HCT116 (cell line): ENCODE data around the gene HORMAD2. TPM values are rescaled to one million over a fixed set of nuclear protein-coding genes. Genes with fewer than 3 reads are reported as not detected.
A peak's percentile ranks its signal among the peaks of the same experiment; 100 is the strongest.

Experiments
- ATAC-seq: fragments of 200-7000 bp; cut with Tn5 transposase; 2 replicates; pipeline ENCODE4 v1.9.1; 2020; ENCODE audit warnings: mild to moderate bottlenecking, moderate library complexity
- BruUV-seq: library from RNA; stranded (reverse); fragments of 400-500 nt; replicated peaks from 2 replicates; lab custom pipeline; 2021; lab: Mats Ljungman, UMichigan
- CTCF ChIA-PET: fragments of 300-600 bp; sonication (Branson Sonifier 250); formaldehyde crosslinking; loops from one replicate; lab custom pipeline; 2021; ENCODE audit warnings: antibody characterized with exemption; lab: Charles Lee
- POLR2A ChIA-PET: fragments of 300-600, 350-600 bp; sonication (Branson Sonifier 250); formaldehyde crosslinking; loops from one replicate; lab custom pipeline; 2021; ENCODE audit warnings: antibody characterized with exemption; lab: Charles Lee
- RAD21 ChIA-PET, 2 experiments: fragments of 300-600 bp; sonication (Branson Sonifier 250); formaldehyde crosslinking; loops; one replicate each; lab custom pipeline; 2023; ENCODE audit warnings: low total read pairs in 2 of 2; ENCODE audit not compliant: uncharacterized antibody in 2 of 2, unreplicated experiment in 2 of 2, low non-redundant PET in 1 of 2; lab: Charles Lee
- DNase-seq: peaks from one replicate; pipeline ENCODE4 v3.0.0-alpha.2; 2010; ENCODE audit warnings: low read depth, low spot score
- H2AFZ ChIP-seq: fragments of 200-600 bp; shearing (Covaris generic), sonication (generic); 2 replicates; pipeline ENCODE4 v1.6.1; 2017; ENCODE audit warnings: low read depth, mixed run types, mixed read lengths, antibody characterized with exemption, low read length; ENCODE audit not compliant: poor library complexity, severe bottlenecking
- H3K27ac ChIP-seq: 2 replicates; pipeline ENCODE4 v1.5.1; 2012; ENCODE audit warnings: low read depth, low read length
- H3K27me3 ChIP-seq: fragments of 200-600 bp; sonication (generic); 2 replicates; pipeline ENCODE4 v1.6.1; 2016; ENCODE audit warnings: mixed run types, low read length, mixed read lengths; ENCODE audit not compliant: insufficient read depth
- H3K36me3 ChIP-seq, 2 experiments: fragments of 200-500 bp in 1 of 2; fragments of 200-600 bp in 1 of 2; sonication (Bioruptor generic) in 1 of 2; sonication (generic) in 1 of 2; 2 replicates each; pipeline versions ENCODE4 v1.5.1 to v1.6.1; 2014 to 2016; ENCODE audit warnings: low read length in 2 of 2, inconsistent platforms in 1 of 2, mixed read lengths in 1 of 2, mixed run types in 1 of 2; ENCODE audit not compliant: insufficient read depth in 2 of 2, control insufficient read depth in 1 of 2
- H3K4me1 ChIP-seq, 2 experiments: fragments of 200-600 bp in 1 of 2; sonication (generic) in 1 of 2; 2 replicates each; pipeline versions ENCODE4 v1.5.1 to v1.6.1; 2012 to 2017; ENCODE audit warnings: low read length in 2 of 2, inconsistent platforms in 1 of 2, mild to moderate bottlenecking in 1 of 2, mixed read lengths in 1 of 2, mixed run types in 1 of 2, moderate library complexity in 1 of 2; ENCODE audit not compliant: insufficient read depth in 2 of 2, control insufficient read depth in 1 of 2
- H3K4me2 ChIP-seq: fragments of 200-600 bp; sonication (generic); 2 replicates; pipeline ENCODE4 v1.6.1; 2017; ENCODE audit warnings: mixed run types, low read length, mixed read lengths
- H3K4me3 ChIP-seq, 2 experiments: fragments of 200-600 bp in 1 of 2; sonication (generic) in 1 of 2; replicated peaks in 1 of 2; 2 replicates each; pipeline ENCODE4 v1.5.1; 2011 to 2016; ENCODE audit warnings: low read length in 2 of 2, control low read depth in 1 of 2, low read depth in 1 of 2, mild to moderate bottlenecking in 1 of 2, mixed read lengths in 1 of 2, mixed run types in 1 of 2
- H3K79me2 ChIP-seq: fragments of 200-600 bp; sonication (generic); 2 replicates; pipeline ENCODE4 v1.6.1; 2017; ENCODE audit warnings: mild to moderate bottlenecking, mixed run types, low read length, moderate library complexity, mixed read lengths; ENCODE audit not compliant: insufficient read depth
- H3K9ac ChIP-seq: fragments of 200-600 bp; sonication (generic); 2 replicates; pipeline ENCODE4 v1.6.1; 2016; ENCODE audit warnings: low read length, mixed read lengths
- H3K9me2 ChIP-seq: fragments of 200-600 bp; sonication (generic), shearing (Covaris generic); 2 replicates; pipeline ENCODE4 v1.6.1; 2017; ENCODE audit warnings: mixed run types, mild to moderate bottlenecking, moderate library complexity; ENCODE audit not compliant: insufficient read depth
- H3K9me3 ChIP-seq, 2 experiments: fragments of 200-500 bp in 1 of 2; fragments of 200-600 bp in 1 of 2; sonication (Bioruptor generic) in 1 of 2; sonication (generic) in 1 of 2; 2 replicates each; pipeline ENCODE4 v1.6.1; 2014 to 2017; ENCODE audit warnings: low read length in 2 of 2, mixed read lengths in 2 of 2, inconsistent platforms in 1 of 2, low read depth in 1 of 2, mild to moderate bottlenecking in 1 of 2, mixed run types in 1 of 2, moderate library complexity in 1 of 2; ENCODE audit not compliant: control insufficient read depth in 1 of 2, insufficient read depth in 1 of 2
- H4K20me1 ChIP-seq: fragments of 200-600 bp; sonication (generic), shearing (Covaris generic); 2 replicates; pipeline ENCODE4 v1.6.1; 2017; ENCODE audit warnings: mixed run types, mild to moderate bottlenecking, moderate library complexity; ENCODE audit not compliant: insufficient read depth
- ATF3 ChIP-seq: IDR thresholded peaks from 2 replicates; pipeline ENCODE4 v1.6.1; 2012
- CBX3 ChIP-seq: IDR thresholded peaks from 2 replicates; pipeline ENCODE4 v1.6.1; 2012; ENCODE audit warnings: low read depth
- CEBPB ChIP-seq: IDR thresholded peaks from 2 replicates; pipeline ENCODE4 v1.6.1; 2012; ENCODE audit warnings: low read depth
- EGR1 ChIP-seq: IDR thresholded peaks from 2 replicates; pipeline ENCODE4 v1.6.1; 2012; ENCODE audit warnings: low read depth
- ELF1 ChIP-seq: IDR thresholded peaks from 2 replicates; pipeline ENCODE4 v1.6.1; 2012; ENCODE audit warnings: low read depth, borderline replicate concordance
- EZH2 ChIP-seq: fragments of 200-600 bp; sonication (generic); IDR thresholded peaks from 2 replicates; pipeline ENCODE4 v1.6.1; 2017; ENCODE audit warnings: antibody characterized with exemption, mixed run types
- EZH2phosphoT487 ChIP-seq: fragments of 200-600 bp; IDR thresholded peaks from 2 replicates; pipeline ENCODE4 v1.6.1; 2018; ENCODE audit warnings: antibody characterized with exemption, borderline replicate concordance
- FOSL1 ChIP-seq: IDR thresholded peaks from 2 replicates; pipeline ENCODE4 v1.6.1; 2012; ENCODE audit warnings: low read depth
- MAX ChIP-seq: IDR thresholded peaks from 2 replicates; pipeline ENCODE4 v1.6.1; 2012
- POLR2A ChIP-seq: IDR thresholded peaks from 2 replicates; pipeline ENCODE4 v1.7.0; 2011; ENCODE audit warnings: borderline replicate concordance; ENCODE audit not compliant: insufficient read depth, insufficient read length; ENCODE audit errors: extremely low read depth
- POLR2AphosphoS5 ChIP-seq: IDR thresholded peaks from 2 replicates; pipeline ENCODE4 v1.6.1; 2011; ENCODE audit warnings: mild to moderate bottlenecking, low read depth, low read length, moderate library complexity
- RAD21 ChIP-seq: IDR thresholded peaks from 2 replicates; pipeline ENCODE4 v1.6.1; 2012; ENCODE audit warnings: low read depth, mild to moderate bottlenecking
- SRF ChIP-seq: IDR thresholded peaks from 2 replicates; pipeline ENCODE4 v1.6.1; 2012; ENCODE audit warnings: low read depth
- YY1 ChIP-seq: IDR thresholded peaks from 2 replicates; pipeline ENCODE4 v1.6.1; 2011; ENCODE audit warnings: low read length, low read depth, moderate library complexity, mild to moderate bottlenecking; ENCODE audit not compliant: insufficient replicate concordance; ENCODE audit errors: extremely low read depth
- ZBTB33 ChIP-seq: IDR thresholded peaks from 2 replicates; pipeline ENCODE4 v1.6.1; 2011; ENCODE audit warnings: mild to moderate bottlenecking, low read length, moderate library complexity; ENCODE audit not compliant: insufficient replicate concordance; ENCODE audit errors: extremely low read depth
- ZFX ChIP-seq: fragments of 450-650 bp; IDR thresholded peaks from 2 replicates; pipeline ENCODE4 v1.6.1; 2017
- ZNF274 ChIP-seq: fragments of 200-500 bp; sonication (Bioruptor generic); IDR thresholded peaks from 2 replicates; pipeline ENCODE4 v1.6.1; 2014; ENCODE audit warnings: mild to moderate bottlenecking, low read depth, low read length, inconsistent platforms
- intact Hi-C: fragments of 100-400 bp; cut with micrococcal nuclease; formaldehyde crosslinking; loops from 2 replicates; pipeline ENCODE4 v1.10.0; 2022
- total RNA-seq: library from RNA; stranded (reverse); gene quantifications from one replicate; pipeline ENCODE4 v1.2.1, GENCODE V29; 2021; ENCODE audit not compliant: unreplicated experiment
- TF ChIP-seq, protein P1 (sequence below): IDR thresholded peaks from 2 replicates; pipeline ENCODE4 v1.6.1; 2012; ENCODE audit warnings: low read depth

Gene HORMAD2
- total RNA-seq, 1 experiment from 2014 or later, result not detected

GRCh38 chr22:30196141-30196879, 116.0 kb downstream of the HORMAD2 start:
- H3K9ac ChIP-seq, result peak overlapping the region; percentile 62
- no peaks in the 10 kb centered on the region for H3K9me2 ChIP-seq
- ChIA-PET RAD21 (interaction anchor here in 1 of 2 experiments (0.8 kb wide), 1 partner anchor 57 kb away, joined by 4 read pairs; no protein-coding TSS in a partner anchor), POLR2A (interaction anchor here (0.5 to 4.6 kb wide), 15 partner anchors 9 to 88 kb away, joined by 3 to 43 read pairs (median 6); no protein-coding TSS in a partner anchor), CTCF (interaction anchor here (1.2 kb wide), 1 partner anchor 191 kb away, joined by 3 read pairs; the partner anchor contains the start of gene RNF215)
- H3K27me3 ChIP-seq, result no peaks in the 10 kb centered on the region
- peaks cover 25 to 59% of the 10 kb centered on the region in 2 experiments for H3K4me1 ChIP-seq
- peak; percentile 91 for ATAC-seq
- H2AFZ ChIP-seq, result peak overlapping the region; percentile 84
- H3K4me3 ChIP-seq, result peak overlapping the region; percentile 8 to 26
- peak overlapping the region; percentile 68 for H3K4me2 ChIP-seq
- H3K36me3 ChIP-seq, result no peaks in the 10 kb centered on the region
- H3K79me2 ChIP-seq, result no peaks in the 10 kb centered on the region
- H4K20me1 ChIP-seq, result no peaks in the 10 kb centered on the region
- BruUV-seq, result TSS peak; percentile 95
- DNase-seq, result peak; percentile 91
- no peaks in the 10 kb centered on the region for H3K9me3 ChIP-seq
- H3K27ac ChIP-seq, result peak overlapping the region; percentile 66
- intact Hi-C loops, result loop anchor here (5.0 kb wide), 1 partner anchor 56 kb away; no protein-coding TSS in a partner anchor
- TF ChIP-seq POLR2A (no peak), ZBTB33 (no peak), MAX (no peak; the same call in none of the 2 replicates), FOSL1 (peak; percentile 41; the same call in 1 of the 2 replicates), EZH2phosphoT487 (no peak), RAD21 (no peak; the same call in 1 of the 2 replicates), EGR1 (no peak), YY1 (peak; percentile 12), CBX3 (peak; percentile 70; the same call in 1 of the 2 replicates), ZFX (no peak), SRF (no peak), ATF3 (peak; percentile 37; the same call in 1 of the 2 replicates), EZH2 (no peak), ZNF274 (no peak), POLR2AphosphoS5 (peak; percentile 61), ELF1 (no peak), CEBPB (peak; percentile 83)
- TF ChIP-seq, protein P1, sequence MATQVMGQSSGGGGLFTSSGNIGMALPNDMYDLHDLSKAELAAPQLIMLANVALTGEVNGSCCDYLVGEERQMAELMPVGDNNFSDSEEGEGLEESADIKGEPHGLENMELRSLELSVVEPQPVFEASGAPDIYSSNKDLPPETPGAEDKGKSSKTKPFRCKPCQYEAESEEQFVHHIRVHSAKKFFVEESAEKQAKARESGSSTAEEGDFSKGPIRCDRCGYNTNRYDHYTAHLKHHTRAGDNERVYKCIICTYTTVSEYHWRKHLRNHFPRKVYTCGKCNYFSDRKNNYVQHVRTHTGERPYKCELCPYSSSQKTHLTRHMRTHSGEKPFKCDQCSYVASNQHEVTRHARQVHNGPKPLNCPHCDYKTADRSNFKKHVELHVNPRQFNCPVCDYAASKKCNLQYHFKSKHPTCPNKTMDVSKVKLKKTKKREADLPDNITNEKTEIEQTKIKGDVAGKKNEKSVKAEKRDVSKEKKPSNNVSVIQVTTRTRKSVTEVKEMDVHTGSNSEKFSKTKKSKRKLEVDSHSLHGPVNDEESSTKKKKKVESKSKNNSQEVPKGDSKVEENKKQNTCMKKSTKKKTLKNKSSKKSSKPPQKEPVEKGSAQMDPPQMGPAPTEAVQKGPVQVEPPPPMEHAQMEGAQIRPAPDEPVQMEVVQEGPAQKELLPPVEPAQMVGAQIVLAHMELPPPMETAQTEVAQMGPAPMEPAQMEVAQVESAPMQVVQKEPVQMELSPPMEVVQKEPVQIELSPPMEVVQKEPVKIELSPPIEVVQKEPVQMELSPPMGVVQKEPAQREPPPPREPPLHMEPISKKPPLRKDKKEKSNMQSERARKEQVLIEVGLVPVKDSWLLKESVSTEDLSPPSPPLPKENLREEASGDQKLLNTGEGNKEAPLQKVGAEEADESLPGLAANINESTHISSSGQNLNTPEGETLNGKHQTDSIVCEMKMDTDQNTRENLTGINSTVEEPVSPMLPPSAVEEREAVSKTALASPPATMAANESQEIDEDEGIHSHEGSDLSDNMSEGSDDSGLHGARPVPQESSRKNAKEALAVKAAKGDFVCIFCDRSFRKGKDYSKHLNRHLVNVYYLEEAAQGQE, result no peak
